ENCODE results near the gene HECTD2. TPM values are rescaled to one million over a fixed set of nuclear protein-coding genes. Genes with fewer than 3 reads are reported as not detected.
"Not testable (repeated sequence)": the region's sequence is repeated elsewhere in the genome, so short reads cannot be mapped to it uniquely, and the experiment has no call there.

The HECTD2 gene
- total RNA-seq, 2 experiments from 2014 or later: 0.92 to 1.0 TPM

DNA sequence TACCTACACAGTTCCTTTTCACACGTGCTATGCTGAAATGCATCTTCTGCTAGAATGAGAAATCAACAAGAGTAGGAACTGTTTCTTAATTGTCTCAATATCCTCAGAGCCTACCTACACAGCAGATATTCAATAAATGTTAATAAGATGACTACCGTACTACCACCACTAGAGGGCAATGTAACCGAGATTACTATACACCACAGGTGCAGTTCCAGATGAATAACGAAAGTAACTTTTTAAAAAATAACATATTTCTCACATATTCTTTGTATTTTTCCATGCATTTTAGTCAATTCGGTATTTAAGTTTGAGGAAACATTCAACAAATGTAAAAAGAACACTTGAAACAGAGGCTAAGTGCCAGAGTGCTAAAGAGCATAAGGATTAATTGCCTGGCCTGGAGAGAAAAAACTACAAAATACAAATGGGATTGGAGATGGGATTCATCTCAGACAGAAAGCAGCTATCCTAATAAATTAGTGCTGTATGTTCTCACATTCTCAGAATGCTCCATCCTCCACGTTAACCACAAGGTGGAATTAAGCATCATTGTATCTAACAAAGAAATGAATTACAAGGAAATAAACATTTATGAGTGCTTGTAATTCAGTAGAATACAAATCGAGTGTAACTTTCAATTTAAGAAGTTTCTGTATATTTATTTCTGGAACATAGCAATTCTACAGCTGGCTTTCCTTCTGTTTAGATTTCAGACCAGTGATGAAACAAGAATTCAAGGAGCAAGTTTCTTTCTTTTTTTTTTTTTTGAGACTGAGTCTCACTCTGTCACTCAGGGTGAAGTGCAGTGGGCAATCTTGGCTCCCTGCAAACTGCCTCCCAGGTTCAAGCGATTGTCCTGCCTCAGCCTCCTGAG lies 20.3 kb upstream of the HECTD2 start:
- no peaks in the 10 kb centered on the region for H3K9me3 Mint-ChIP-seq
- H3K4me3 Mint-ChIP-seq: no peak overlapping the region
- ChIA-PET POLR2A (no interaction called here), CTCF (interaction anchor here (1.7 kb wide), 1 partner anchor 22 kb away, joined by 6 read pairs; no protein-coding TSS in a partner anchor)
- Histone ChIP-seq H3K36me3 (ENCODE audit: insufficient read depth, low read length) (no peaks in the 10 kb centered on the region), H3K27ac (ENCODE audit: low read depth in 1 of 2, low read length in 2 of 2) (no peak overlapping the region), H3K4me1 (ENCODE audit: insufficient read depth, low read length) (no peaks in the 10 kb centered on the region), H3K27me3 (ENCODE audit: control insufficient read depth in 1 of 2, insufficient read depth in 2 of 2, low read length in 2 of 2) (peaks cover 0 to 10% of the 10 kb centered on the region in 2 experiments), H3K4me3 (ENCODE audit: low read length) (no peak overlapping the region), H3K9me3 (ENCODE audit: control insufficient read depth in 1 of 2, insufficient read depth in 1 of 2, low read length in 2 of 2) (no peaks in the 10 kb centered on the region)
- peaks cover 28% of the 10 kb centered on the region for H3K27me3 Mint-ChIP-seq
- TF ChIP-seq, protein P1, sequence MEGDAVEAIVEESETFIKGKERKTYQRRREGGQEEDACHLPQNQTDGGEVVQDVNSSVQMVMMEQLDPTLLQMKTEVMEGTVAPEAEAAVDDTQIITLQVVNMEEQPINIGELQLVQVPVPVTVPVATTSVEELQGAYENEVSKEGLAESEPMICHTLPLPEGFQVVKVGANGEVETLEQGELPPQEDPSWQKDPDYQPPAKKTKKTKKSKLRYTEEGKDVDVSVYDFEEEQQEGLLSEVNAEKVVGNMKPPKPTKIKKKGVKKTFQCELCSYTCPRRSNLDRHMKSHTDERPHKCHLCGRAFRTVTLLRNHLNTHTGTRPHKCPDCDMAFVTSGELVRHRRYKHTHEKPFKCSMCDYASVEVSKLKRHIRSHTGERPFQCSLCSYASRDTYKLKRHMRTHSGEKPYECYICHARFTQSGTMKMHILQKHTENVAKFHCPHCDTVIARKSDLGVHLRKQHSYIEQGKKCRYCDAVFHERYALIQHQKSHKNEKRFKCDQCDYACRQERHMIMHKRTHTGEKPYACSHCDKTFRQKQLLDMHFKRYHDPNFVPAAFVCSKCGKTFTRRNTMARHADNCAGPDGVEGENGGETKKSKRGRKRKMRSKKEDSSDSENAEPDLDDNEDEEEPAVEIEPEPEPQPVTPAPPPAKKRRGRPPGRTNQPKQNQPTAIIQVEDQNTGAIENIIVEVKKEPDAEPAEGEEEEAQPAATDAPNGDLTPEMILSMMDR (IDR thresholded peaks at IDR 0.05): peak; percentile 78
- H3K27ac Mint-ChIP-seq: no peak overlapping the region
- ATAC-seq (ENCODE audit: poor library complexity) (peak; percentile 99), DNase-seq (peak in 4 of 14 experiments; percentile 31 to 85 (median 80))
- H3K36me3 Mint-ChIP-seq (ENCODE audit: low read depth): no peaks in the 10 kb centered on the region
- intact Hi-C loops (cut with DNase I, micrococcal nuclease): loop anchor here (1.0 to 10.0 kb wide), 8 partner anchors 17 to 522 kb away; partner anchors contain the start of gene HECTD2 (in 1 of the 2)
- H3K4me1 Mint-ChIP-seq (ENCODE audit: low read depth): peaks cover 9% of the 10 kb centered on the region

DNA sequence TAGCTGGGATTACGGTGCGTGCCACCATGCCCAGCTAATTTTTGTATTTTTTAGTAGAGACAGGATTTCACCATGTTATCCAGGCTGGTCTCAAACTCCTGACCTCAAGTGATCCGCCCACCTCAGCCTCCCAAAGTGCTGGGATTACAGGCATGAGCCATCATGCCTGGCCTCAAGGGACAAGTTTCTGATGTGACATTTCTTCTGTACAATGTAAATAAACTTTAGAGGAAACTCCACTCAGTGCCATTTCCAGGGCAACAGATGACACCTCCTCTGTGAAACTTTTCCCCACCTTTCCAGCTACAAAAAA lies 19.7 kb upstream of the HECTD2 start:
- CTCF ChIA-PET: interaction anchor here (1.7 kb wide), 1 partner anchor 21 kb away, joined by 6 read pairs; no protein-coding TSS in a partner anchor
- ATAC-seq (ENCODE audit: poor library complexity); POLR2A ChIA-PET; H3K9me3 ChIP-seq (ENCODE audit: control insufficient read depth in 1 of 2, insufficient read depth in 1 of 2, low read length in 2 of 2); H3K4me3 Mint-ChIP-seq; H3K27ac ChIP-seq (ENCODE audit: low read depth in 1 of 2, low read length in 2 of 2); H3K27ac Mint-ChIP-seq; H3K36me3 Mint-ChIP-seq (ENCODE audit: low read depth); H3K36me3 ChIP-seq (ENCODE audit: insufficient read depth, low read length); H3K4me3 ChIP-seq (ENCODE audit: low read length); H3K4me1 ChIP-seq (ENCODE audit: insufficient read depth, low read length); DNase-seq; H3K9me3 Mint-ChIP-seq; H3K27me3 ChIP-seq (ENCODE audit: control insufficient read depth in 1 of 2, insufficient read depth in 2 of 2, low read length in 2 of 2); H3K4me1 Mint-ChIP-seq (ENCODE audit: low read depth): not testable (repeated sequence)
- peaks cover 28% of the 10 kb centered on the region for H3K27me3 Mint-ChIP-seq
- intact Hi-C loops (cut with DNase I, micrococcal nuclease): loop anchor here in 1 of 2 experiments (2.0 to 5.0 kb wide), 2 partner anchors 16 to 93 kb away; no protein-coding TSS in a partner anchor

GRCh38 chr10:91391920-91392319 lies 18.2 kb upstream of the HECTD2 start:
- ChIA-PET CTCF (no interaction called here), POLR2A (no interaction called here)
- Histone ChIP-seq H3K36me3 (ENCODE audit: insufficient read depth, low read length) (no peaks in the 10 kb centered on the region), H3K4me1 (ENCODE audit: insufficient read depth, low read length) (no peaks in the 10 kb centered on the region), H3K27me3 (ENCODE audit: control insufficient read depth in 1 of 2, insufficient read depth in 2 of 2, low read length in 2 of 2) (peaks cover 3 to 10% of the 10 kb centered on the region in 2 experiments), H3K4me3 (ENCODE audit: low read length) (no peak overlapping the region), H3K9me3 (ENCODE audit: control insufficient read depth in 1 of 2, insufficient read depth in 1 of 2, low read length in 2 of 2) (no peaks in the 10 kb centered on the region), H3K27ac (ENCODE audit: low read depth in 1 of 2, low read length in 2 of 2) (no peak overlapping the region)
- intact Hi-C loops (cut with DNase I, micrococcal nuclease): loop anchor here in 1 of 2 experiments (2.0 to 5.0 kb wide), 2 partner anchors 15 to 95 kb away; no protein-coding TSS in a partner anchor
- H3K9me3 Mint-ChIP-seq: no peaks in the 10 kb centered on the region
- H3K4me1 Mint-ChIP-seq (ENCODE audit: low read depth): peaks cover 9% of the 10 kb centered on the region
- no peaks in the 10 kb centered on the region for H3K36me3 Mint-ChIP-seq (ENCODE audit: low read depth)
- H3K27ac Mint-ChIP-seq: no peak overlapping the region
- DNase-seq (no peak), ATAC-seq (ENCODE audit: poor library complexity) (no peak)
- TF ChIP-seq, protein P1 (IDR thresholded peaks at IDR 0.05): no peak
- H3K4me3 Mint-ChIP-seq: no peak overlapping the region
- peaks cover 18% of the 10 kb centered on the region for H3K27me3 Mint-ChIP-seq

Data from CD4-positive, alpha-beta T cell (primary cell).